A549 (cell line): ENCODE data around the gene MEPCE. TPM values are rescaled to one million over a fixed set of nuclear protein-coding genes. Genes with fewer than 3 reads are reported as not detected.

Source experiments
- ATAC-seq, 2 experiments: fragments of 200-7000 bp in 1 of 2; fragments of >200 bp in 1 of 2; cut with Nextera tagmentation in 1 of 2; cut with Tn5 transposase in 1 of 2; 3 replicates each; pipeline versions ENCODE4 v1.8.0 to v1.9.1; 2018 to 2020; ENCODE audit warnings: mild to moderate bottlenecking in 1 of 2, moderate library complexity in 1 of 2
- CTCF ChIA-PET: fragments of 300-600 bp; sonication (Branson Sonifier 250); formaldehyde crosslinking; extraction: SDS; loops from one replicate; lab custom pipeline; 2021; ENCODE audit warnings: antibody characterized with exemption, inconsistent platforms; lab: Yijun Ruan, JAX
- POLR2A ChIA-PET: fragments of 350-600 bp; formaldehyde crosslinking; extraction: SDS; loops from one replicate; lab custom pipeline; 2021; ENCODE audit warnings: antibody characterized with exemption, inconsistent platforms; lab: Yijun Ruan, JAX
- DNase-seq, 2 experiments: peaks; one replicate each; pipeline versions ENCODE4 v3.0.0 to v3.0.0-alpha.2; 2011 to 2016; ENCODE audit warnings: low read depth in 1 of 2, low spot score in 1 of 2
- FAIRE-seq: peaks from 2 replicates; lab custom pipeline; 2011; peaks lifted over from hg19 to GRCh38; lab: Jason Lieb, UNC
- H3K27ac ChIP-seq, 2 experiments: fragments of >200 bp; sonication (Bioruptor Twin); formaldehyde crosslinking; 3 replicates each; pipeline ENCODE4 v1.5.1; 2016 to 2017
- H3K4me1 ChIP-seq: fragments of >200 bp; sonication (Bioruptor Twin); formaldehyde crosslinking; 3 replicates; pipeline ENCODE4 v1.6.1; 2016
- H3K4me2 ChIP-seq: fragments of >200 bp; sonication (Bioruptor Twin); formaldehyde crosslinking; 3 replicates; pipeline ENCODE4 v1.6.1; 2016
- H3K4me3 ChIP-seq: fragments of >200 bp; sonication (Bioruptor Twin); formaldehyde crosslinking; 3 replicates; pipeline ENCODE4 v1.5.1; 2016
- H3K9me3 ChIP-seq: fragments of >200 bp; sonication (Bioruptor Twin); formaldehyde crosslinking; 3 replicates; pipeline ENCODE4 v1.6.1; 2016
- BCL3 ChIP-seq: fragments of >200 bp; sonication (Bioruptor Twin); formaldehyde crosslinking; IDR thresholded peaks from 3 replicates; pipeline ENCODE4 v1.6.1; 2016
- BHLHE40 ChIP-seq: IDR thresholded peaks from 2 replicates; pipeline ENCODE4 v1.6.1; 2012; ENCODE audit warnings: low read depth, low read length, inconsistent platforms
- CBX2 ChIP-seq: fragments of 200-600 bp; sonication (generic); IDR thresholded peaks from 2 replicates; pipeline ENCODE4 v1.6.1; 2016; ENCODE audit warnings: low read depth, mild to moderate bottlenecking, borderline replicate concordance
- CEBPB ChIP-seq, 2 experiments: fragments of >200 bp in 1 of 2; sonication (Bioruptor Twin) in 1 of 2; formaldehyde crosslinking in 1 of 2; IDR thresholded peaks; 2 replicates each; pipeline ENCODE4 v1.6.1; 2012 to 2016
- CHD2 ChIP-seq: fragments of 150-350 bp; IDR thresholded peaks from 2 replicates; pipeline ENCODE4 v1.6.1; 2014; ENCODE audit warnings: low read length; ENCODE audit not compliant: partially characterized antibody
- HDAC2 ChIP-seq: fragments of 200-600 bp; sonication (generic); IDR thresholded peaks from 2 replicates; pipeline ENCODE4 v1.6.1; 2016
- HES2 ChIP-seq: fragments of >200 bp; sonication (Bioruptor Twin); formaldehyde crosslinking; IDR thresholded peaks from 2 replicates; pipeline ENCODE4 v1.6.1; 2016
- HMGXB4 ChIP-seq: fragments of 250-450 bp; sonication (Bioruptor Pico); IDR thresholded peaks from 2 replicates; pipeline ENCODE4 v1.5.0; 2021; ENCODE audit warnings: mild to moderate bottlenecking, moderate library complexity, borderline replicate concordance
- JUNB ChIP-seq: fragments of >200 bp; sonication (Bioruptor Twin); formaldehyde crosslinking; IDR thresholded peaks from 2 replicates; pipeline ENCODE4 v1.6.1; 2016
- KDM1A ChIP-seq: fragments of 200-600 bp; sonication (generic); IDR thresholded peaks from 2 replicates; pipeline ENCODE4 v1.6.1; 2016; ENCODE audit warnings: low read depth, mild to moderate bottlenecking
- MAZ ChIP-seq: fragments of 150-350 bp; IDR thresholded peaks from 2 replicates; pipeline ENCODE4 v1.6.1; 2014; ENCODE audit warnings: antibody characterized with exemption, low read depth, low read length, borderline replicate concordance
- MYC ChIP-seq: IDR thresholded peaks from 2 replicates; pipeline ENCODE4 v1.6.1; 2012; ENCODE audit warnings: mild to moderate bottlenecking, inconsistent platforms, low read length, improper control_type of control experiment, borderline replicate concordance
- NPAS2 ChIP-seq: fragments of 250-450 bp; sonication (Bioruptor Pico); IDR thresholded peaks from 2 replicates; pipeline ENCODE4 v1.8.0; 2022; ENCODE audit warnings: mild to moderate bottlenecking, moderate library complexity, borderline replicate concordance
- NR3C1 ChIP-seq: fragments of >200 bp; sonication (Bioruptor Twin); formaldehyde crosslinking; IDR thresholded peaks from 3 replicates; pipeline ENCODE4 v1.6.1; 2017
- POLR2A ChIP-seq: IDR thresholded peaks from 2 replicates; pipeline ENCODE4 v1.6.1; 2012; ENCODE audit warnings: mild to moderate bottlenecking, low read length
- RARB ChIP-seq: fragments of 250-450 bp; sonication (Bioruptor Pico); IDR thresholded peaks from 2 replicates; pipeline ENCODE4 v1.8.0; 2021; ENCODE audit warnings: mild to moderate bottlenecking, moderate library complexity
- RCOR1 ChIP-seq: fragments of 150-350 bp; IDR thresholded peaks from 2 replicates; pipeline ENCODE4 v1.6.1; 2014; ENCODE audit warnings: antibody characterized with exemption, low read length, low read depth
- RFX5 ChIP-seq: fragments of 450-650 bp; IDR thresholded peaks from 2 replicates; pipeline ENCODE4 v1.7.1; 2014; ENCODE audit warnings: antibody characterized with exemption, mild to moderate bottlenecking, moderate library complexity
- RNF2 ChIP-seq: fragments of 200-600 bp; sonication (generic); IDR thresholded peaks from 2 replicates; pipeline ENCODE4 v1.6.1; 2016; ENCODE audit warnings: low read depth, mild to moderate bottlenecking, antibody characterized with exemption, moderate library complexity, borderline replicate concordance
- SMC3 ChIP-seq: fragments of >200 bp; sonication (Bioruptor Twin); formaldehyde crosslinking; IDR thresholded peaks from 3 replicates; pipeline ENCODE4 v1.6.1; 2018; ENCODE audit warnings: inconsistent platforms
- ZC3H11A ChIP-seq: fragments of 450-650 bp; IDR thresholded peaks from 2 replicates; pipeline ENCODE4 v1.6.1; 2014; ENCODE audit warnings: antibody characterized with exemption, mild to moderate bottlenecking
- ZFP36 ChIP-seq: fragments of 450-650 bp; IDR thresholded peaks from 2 replicates; pipeline ENCODE4 v1.6.1; 2014; ENCODE audit warnings: borderline replicate concordance; ENCODE audit not compliant: partially characterized antibody
- WGBS: methylation state at CpG from one replicate; pipeline ENCODE4 v1.1.6; 2017; ENCODE audit errors: missing lambda C conversion rate; 5-methylcytosine and 5-hydroxymethylcytosine counted together
- polyA plus RNA-seq, 4 experiments: library from polyadenylated mRNA; depleted of rRNA in 3 of 4; stranded (reverse); fragments of >200 nt; fragmentation: RNase III in 1 of 4; extraction: RNeasy Plus Mini Kit Qiagen cat#74134 plus additional on column Dnase treatment in 1 of 4; gene quantifications; 2 replicates in 3 of 4; 3 replicates in 1 of 4; pipeline ENCODE4 v1.2.3, GENCODE V29; 2011 to 2017
- TF ChIP-seq, protein P1 (sequence below): fragments of 450-650 bp; IDR thresholded peaks from 2 replicates; pipeline ENCODE4 v1.6.1; 2014; ENCODE audit warnings: antibody characterized with exemption
- TF ChIP-seq, protein P2 (sequence below): fragments of 150-350 bp; IDR thresholded peaks from 2 replicates; pipeline ENCODE4 v1.6.1; 2014; ENCODE audit warnings: low read depth, mild to moderate bottlenecking, low read length
- TF ChIP-seq, protein P3 (sequence below): IDR thresholded peaks from 2 replicates; pipeline ENCODE4 v1.6.1; 2012; ENCODE audit warnings: low read depth, borderline replicate concordance

MEPCE gene
- polyA plus RNA-seq, 2 of the 4 experiments (the other 2 are of a cell fraction) = 10.0 to 38.4 TPM

DNA sequence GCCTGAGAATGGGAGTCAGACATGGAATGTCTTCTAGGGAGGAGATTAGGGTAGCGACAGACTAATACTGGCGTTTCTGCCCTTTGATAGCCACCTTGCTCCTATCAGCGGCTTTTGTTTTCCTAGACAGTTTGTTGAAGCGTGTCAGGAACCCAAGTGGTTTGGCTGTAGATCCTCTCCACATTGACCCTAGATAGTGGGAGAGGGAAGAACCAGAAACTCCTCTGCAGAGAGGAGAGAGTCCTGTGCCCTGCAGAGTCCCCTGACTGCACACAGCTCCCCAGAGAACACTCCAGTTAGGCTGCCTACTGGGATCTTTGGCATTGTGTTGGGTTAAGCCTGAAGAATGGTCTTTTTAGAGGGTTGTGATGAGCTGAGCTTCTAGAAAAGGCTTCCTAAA, 2.4 kb downstream of the MEPCE start:
- DNase-seq = no peak
- Histone ChIP-seq H3K27ac (0 out of 6 replicates have a peak overlapping the region, but pooled peaks of 1 of the 2 experiments have one; percentile 100), H3K4me2 (peak overlapping the region; percentile 88), H3K4me1 (peaks cover 34% of the 10 kb centered on the region), H3K9me3 (peaks cover 5% of the 10 kb centered on the region; the same call in 1 of the 3 replicates), H3K4me3 (no peak overlapping the region)
- POLR2A ChIA-PET = no interaction called here
- ATAC-seq = no peak
- no peak for TF ChIP-seq HES2
- no peak for TF ChIP-seq RNF2
- no peak for TF ChIP-seq NPAS2 (CRISPR knock-in tag)
- no peak for TF ChIP-seq HMGXB4 (CRISPR knock-in tag)
- TF ChIP-seq, protein P1, sequence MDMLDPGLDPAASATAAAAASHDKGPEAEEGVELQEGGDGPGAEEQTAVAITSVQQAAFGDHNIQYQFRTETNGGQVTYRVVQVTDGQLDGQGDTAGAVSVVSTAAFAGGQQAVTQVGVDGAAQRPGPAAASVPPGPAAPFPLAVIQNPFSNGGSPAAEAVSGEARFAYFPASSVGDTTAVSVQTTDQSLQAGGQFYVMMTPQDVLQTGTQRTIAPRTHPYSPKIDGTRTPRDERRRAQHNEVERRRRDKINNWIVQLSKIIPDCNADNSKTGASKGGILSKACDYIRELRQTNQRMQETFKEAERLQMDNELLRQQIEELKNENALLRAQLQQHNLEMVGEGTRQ = no peak
- TF ChIP-seq, protein P2, sequence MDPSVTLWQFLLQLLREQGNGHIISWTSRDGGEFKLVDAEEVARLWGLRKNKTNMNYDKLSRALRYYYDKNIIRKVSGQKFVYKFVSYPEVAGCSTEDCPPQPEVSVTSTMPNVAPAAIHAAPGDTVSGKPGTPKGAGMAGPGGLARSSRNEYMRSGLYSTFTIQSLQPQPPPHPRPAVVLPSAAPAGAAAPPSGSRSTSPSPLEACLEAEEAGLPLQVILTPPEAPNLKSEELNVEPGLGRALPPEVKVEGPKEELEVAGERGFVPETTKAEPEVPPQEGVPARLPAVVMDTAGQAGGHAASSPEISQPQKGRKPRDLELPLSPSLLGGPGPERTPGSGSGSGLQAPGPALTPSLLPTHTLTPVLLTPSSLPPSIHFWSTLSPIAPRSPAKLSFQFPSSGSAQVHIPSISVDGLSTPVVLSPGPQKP = no peak
- TF ChIP-seq ZFP36 = no peak
- no peak for TF ChIP-seq CEBPB (IDR thresholded peaks at IDR 0.05)
- no peak for TF ChIP-seq CHD2
- no peak for TF ChIP-seq MAZ
- no peak for TF ChIP-seq MYC
- TF ChIP-seq, protein P3, sequence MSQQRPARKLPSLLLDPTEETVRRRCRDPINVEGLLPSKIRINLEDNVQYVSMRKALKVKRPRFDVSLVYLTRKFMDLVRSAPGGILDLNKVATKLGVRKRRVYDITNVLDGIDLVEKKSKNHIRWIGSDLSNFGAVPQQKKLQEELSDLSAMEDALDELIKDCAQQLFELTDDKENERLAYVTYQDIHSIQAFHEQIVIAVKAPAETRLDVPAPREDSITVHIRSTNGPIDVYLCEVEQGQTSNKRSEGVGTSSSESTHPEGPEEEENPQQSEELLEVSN = no peak
- no peak for TF ChIP-seq JUNB
- FAIRE-seq = no peak
- CTCF ChIA-PET = no interaction called here
- WGBS = 91% methylated on average over 4 of the region's 4 CpGs

DNA sequence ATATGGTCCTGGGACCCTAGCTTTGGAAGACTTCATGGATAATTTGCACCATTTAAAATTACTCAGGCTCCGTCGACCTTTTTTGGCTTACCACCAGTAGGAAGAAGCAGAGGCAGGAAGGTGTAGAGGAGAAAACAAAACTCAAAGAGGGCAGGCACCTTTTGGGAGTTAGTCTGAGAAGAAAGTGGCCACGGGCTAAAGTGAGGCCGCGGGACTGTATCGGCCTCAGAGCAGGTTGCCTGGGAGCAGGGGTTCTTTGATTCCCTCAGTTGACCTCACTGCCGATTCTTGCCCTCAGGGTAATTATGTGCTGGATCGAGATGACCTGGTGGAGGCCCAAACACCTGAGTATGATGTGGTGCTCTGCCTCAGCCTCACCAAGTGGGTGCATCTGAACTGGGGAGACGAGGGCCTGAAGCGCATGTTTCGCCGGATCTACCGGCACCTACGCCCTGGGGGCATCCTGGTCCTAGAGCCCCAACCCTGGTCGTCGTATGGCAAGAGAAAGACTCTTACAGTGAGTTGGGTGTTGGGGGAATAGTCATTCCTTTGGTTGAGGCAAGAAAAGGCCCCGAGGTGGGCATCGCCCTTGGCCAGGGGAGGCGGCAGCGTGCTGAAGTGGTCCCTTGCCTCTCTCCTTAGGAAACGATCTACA, 3.1 kb downstream of the MEPCE start:
- POLR2A ChIA-PET = no interaction called here
- CTCF ChIA-PET = interaction anchor here (3.0 kb wide), 1 partner anchor 18 kb away, joined by 14 read pairs; no protein-coding TSS in a partner anchor
- no peak for TF ChIP-seq SMC3
- TF ChIP-seq CBX2 = no peak
- no peak for TF ChIP-seq NPAS2 (CRISPR knock-in tag)
- no peak for TF ChIP-seq ZC3H11A
- TF ChIP-seq HDAC2 = no peak
- no peak for TF ChIP-seq MYC
- TF ChIP-seq RARB (CRISPR knock-in tag) = no peak
- no peak for TF ChIP-seq POLR2A
- TF ChIP-seq BCL3 = no peak
- TF ChIP-seq NR3C1 = no peak
- no peak for TF ChIP-seq BHLHE40
- no peak for TF ChIP-seq RCOR1
- no peak for TF ChIP-seq RFX5
- no peak for TF ChIP-seq KDM1A
- peak overlapping the region; percentile 88; the same call in 1 of the 3 replicates for H3K4me2 ChIP-seq
- no peak overlapping the region for H3K27ac ChIP-seq
- WGBS = 90% methylated on average over 20 of the region's 21 CpGs
- DNase-seq = no peak
- peaks cover 2% of the 10 kb centered on the region; the same call in 1 of the 3 replicates for H3K9me3 ChIP-seq
- peaks cover 36% of the 10 kb centered on the region for H3K4me1 ChIP-seq
- no peak for ATAC-seq
- FAIRE-seq = no peak
- H3K4me3 ChIP-seq = no peak overlapping the region
